Measurements from ENCODE around the gene KCNE1. TPM values are rescaled to one million over a fixed set of nuclear protein-coding genes. Genes with fewer than 3 reads are reported as not detected.
A peak's percentile ranks its signal among the peaks of the same experiment; 100 is the strongest.
"Not testable (repeated sequence)": the region's sequence is repeated elsewhere in the genome, so short reads cannot be mapped to it uniquely, and the experiment has no call there.

KCNE1 gene
- 1 to 10 TPM; 4.8 to 7.5 TPM for total RNA-seq
- long read RNA-seq, partial matches to known transcripts = 1 of 3 reads
- long read RNA-seq, other reads (novel, unspliced or antisense) = 2 of 3 reads

DNA sequence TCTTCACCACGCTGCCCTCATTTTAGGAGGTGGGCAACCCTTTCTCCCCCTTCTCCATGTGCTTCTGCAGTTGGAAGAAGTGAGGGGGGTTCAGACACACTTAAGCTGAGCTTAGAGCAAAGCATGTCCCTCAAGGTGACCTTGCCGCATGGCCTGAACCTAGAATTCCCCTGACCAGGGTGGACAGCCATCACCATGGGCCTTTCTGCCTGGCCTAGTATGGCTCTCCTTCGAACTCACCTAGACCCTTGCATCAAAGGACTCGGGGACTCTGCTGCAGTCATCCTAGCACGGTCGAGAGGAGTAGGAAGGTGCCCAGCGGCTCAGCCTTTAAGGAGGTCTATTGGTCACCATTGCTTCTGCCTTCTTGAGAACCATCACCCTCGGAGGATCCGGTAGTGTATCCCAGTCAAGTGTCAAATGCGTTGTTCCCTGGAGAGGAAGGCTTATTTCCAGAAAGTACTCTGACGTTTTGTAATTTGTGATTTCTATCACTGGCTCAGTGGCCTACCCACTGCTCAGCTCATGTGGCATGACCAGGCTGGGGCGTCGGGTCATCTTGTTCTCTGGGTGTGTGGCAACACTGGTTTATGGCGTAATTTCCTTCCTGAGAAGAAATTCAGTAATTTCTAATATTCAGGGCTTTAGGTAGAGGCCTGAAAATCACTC is at the start of gene KCNE1:
Gene KCNE1, minus strand, starts transcription at position 424 of the 669 bp plus-strand sequence. CDS start 62,576 bp downstream, outside the sequence.
- intact Hi-C loops (cut with DNase I) = no loop called here
- peak; percentile 43 to 74 for ATAC-seq

DNA sequence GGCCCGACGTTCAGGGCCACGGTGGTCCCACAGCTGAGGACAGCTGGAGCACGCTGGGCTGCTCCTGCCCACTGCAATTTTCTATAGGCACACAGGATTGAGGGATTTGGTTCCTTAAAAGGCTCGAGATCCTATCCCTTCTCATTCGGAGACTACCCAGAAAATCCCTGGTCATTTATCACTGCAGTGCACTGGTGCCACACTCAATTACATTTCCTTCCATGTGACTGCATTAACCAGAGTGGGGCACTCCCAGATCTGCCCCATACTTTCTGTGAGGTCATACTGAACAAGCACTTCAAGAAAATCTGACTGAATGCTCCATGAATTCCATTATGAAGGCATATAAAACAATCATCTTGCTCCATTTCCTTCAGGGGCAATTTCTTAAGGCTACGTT is 49.8 kb upstream of the KCNE1 start:
- no peak for DNase-seq
- intact Hi-C loops (cut with DNase I) = no loop called here
- ATAC-seq = no peak

More for the DNA sequence above, at the start of gene KCNE1:
- no peak for DNase-seq

DNA sequence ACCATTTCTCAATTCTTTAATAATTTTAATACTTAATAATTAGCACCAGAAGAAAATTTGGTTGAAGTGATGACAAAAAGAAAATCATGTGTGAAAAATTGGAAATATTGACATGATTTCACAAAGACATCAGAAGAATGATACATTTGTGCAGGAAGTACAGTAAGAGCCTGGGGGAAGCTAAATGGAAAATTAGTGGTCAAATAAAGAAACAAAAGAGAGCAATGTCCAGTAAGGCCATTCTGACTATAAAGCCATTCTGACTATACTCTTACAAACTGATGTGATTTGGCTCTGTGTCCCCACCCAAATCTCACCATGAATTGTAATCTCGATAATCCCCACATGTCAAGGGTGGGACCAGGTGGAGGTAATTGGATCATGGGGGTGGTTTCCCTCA is 48.6 kb upstream of the KCNE1 start:
- intact Hi-C loops (cut with DNase I) = no loop called here
- DNase-seq (no peak), ATAC-seq (no peak)

DNA sequence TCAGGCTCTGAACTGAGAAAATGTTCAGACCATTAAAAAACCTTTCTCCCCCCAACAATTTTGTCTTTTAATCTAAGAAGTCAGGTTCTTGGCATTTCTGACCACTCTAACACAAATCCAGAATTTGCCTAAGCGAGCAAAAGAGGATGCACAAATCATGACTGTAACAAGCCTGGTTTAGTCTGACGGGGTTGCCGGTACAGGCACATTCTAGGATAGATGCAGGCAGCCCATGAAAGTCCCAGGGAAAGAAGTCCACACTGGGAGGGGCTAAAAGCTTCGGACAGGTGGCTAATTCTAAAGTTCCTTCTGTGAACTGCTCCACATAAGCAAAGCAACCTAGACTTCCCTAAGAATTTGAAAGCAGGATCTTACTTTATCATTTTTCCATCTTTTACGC is 48.0 kb upstream of the KCNE1 start:
- DNase-seq = no peak
- ATAC-seq = no peak
- intact Hi-C loops (cut with DNase I) = no loop called here

DNA sequence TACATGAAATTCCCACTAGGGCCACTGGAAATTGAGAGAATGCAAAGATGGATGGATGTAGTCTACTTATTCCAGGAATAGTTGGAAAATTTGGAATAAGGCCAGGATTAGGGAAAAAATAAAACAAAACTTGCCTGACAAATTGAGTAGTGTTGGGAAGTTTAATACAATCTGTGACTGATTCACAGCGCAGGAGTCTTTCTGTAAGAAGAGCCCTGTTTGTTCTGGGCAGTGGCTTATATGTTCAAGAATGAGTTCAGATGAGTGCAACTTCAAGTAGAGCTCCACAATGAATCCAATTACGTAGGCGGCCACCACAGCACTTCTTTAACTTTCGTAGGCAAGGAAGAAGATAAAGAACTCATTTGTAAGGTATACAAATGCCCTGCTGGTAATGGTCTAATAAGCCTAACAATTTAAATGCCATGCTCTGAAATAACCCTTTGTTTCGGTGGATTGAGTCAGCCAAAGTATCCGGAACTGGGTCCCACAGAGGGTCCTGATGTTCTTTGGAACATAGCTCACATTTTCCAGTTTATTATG is 47.1 kb upstream of the KCNE1 start:
- DNase-seq (no peak), ATAC-seq (no peak)
- intact Hi-C loops (cut with DNase I) = no loop called here

DNA sequence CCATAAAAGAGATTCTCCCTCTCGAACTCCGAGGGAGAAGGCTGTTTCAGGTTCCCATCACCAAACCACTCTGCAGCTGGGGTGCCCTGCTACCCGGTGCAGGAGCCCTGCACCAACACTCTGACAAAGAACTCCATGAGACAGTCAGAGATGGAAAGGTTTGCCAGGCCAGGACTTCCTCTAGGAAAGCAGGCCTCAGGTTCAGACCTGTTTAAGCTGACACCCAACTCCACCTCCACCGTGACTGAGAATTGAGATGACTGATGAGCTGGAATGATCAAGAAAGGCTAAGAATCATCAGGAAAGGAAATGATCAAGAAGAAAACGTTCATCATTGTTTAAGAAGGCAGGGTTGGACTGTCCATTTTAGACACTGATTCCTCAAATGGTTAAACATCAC is 46.2 kb upstream of the KCNE1 start:
- ATAC-seq (no peak), DNase-seq (no peak)

DNA sequence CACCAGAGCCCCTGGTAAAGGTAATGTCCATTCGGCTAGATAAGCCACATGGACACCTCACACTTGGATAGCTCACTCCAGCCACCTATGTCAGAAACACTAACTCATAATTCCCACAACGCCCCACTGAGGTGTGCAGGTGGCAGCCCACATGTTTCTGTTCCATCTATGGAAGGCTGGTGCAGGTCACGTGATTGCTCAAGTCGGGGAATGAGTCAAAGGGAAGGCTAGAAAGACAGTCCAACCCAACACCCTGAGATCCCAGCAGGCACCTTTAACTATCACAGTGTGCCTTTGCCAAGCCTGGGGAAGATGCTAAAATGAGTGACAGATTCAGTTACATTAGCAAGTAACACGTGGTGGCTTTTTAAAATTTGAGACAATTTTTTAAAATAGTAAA is 45.3 kb upstream of the KCNE1 start:
- DNase-seq (no peak), ATAC-seq (no peak)
- intact Hi-C loops (cut with DNase I) = no loop called here

More for the DNA sequence above, 46.2 kb upstream of the KCNE1 start:
- intact Hi-C loops (cut with DNase I) = no loop called here

DNA sequence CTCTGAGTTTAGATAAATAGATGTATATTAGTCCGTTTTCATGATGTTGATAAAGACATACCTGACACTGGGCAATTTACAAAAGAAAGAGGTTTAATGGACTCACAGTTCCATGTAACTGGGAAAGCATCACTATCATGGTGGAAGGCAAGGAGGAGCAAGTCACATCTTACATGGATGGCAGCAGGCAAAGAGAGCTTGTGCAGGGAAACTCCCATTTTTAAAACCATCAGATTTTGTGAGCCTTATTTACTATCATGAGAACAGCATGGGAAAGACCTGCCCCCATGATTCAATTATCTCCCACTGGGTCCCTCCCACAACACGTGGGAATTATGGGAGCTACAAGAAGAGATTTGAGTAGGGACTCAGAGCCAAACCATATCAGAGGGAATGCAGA is 42.7 kb upstream of the KCNE1 start:
- DNase-seq; ATAC-seq; intact Hi-C loops (cut with DNase I): not testable (repeated sequence)

DNA sequence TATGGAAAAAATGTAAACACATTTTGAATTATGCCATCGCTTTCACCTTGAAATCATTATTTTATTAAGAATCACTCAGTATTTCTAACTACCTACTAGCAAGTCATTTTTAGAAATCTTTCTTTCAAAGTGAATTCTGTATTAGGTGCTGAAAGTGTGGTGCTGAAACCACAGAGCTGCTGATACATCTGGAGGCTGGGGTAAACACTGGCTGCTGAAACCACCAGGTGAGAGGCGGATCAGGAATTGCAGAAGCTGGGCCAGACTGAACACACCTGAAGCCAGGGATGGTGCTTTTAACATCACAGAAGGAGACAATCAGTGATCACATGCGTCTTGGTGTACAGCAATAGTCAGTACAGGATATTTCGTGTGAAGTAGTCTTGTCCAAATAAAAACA is 42.2 kb upstream of the KCNE1 start:
- intact Hi-C loops (cut with DNase I) = no loop called here
- DNase-seq (no peak), ATAC-seq (no peak)

DNA sequence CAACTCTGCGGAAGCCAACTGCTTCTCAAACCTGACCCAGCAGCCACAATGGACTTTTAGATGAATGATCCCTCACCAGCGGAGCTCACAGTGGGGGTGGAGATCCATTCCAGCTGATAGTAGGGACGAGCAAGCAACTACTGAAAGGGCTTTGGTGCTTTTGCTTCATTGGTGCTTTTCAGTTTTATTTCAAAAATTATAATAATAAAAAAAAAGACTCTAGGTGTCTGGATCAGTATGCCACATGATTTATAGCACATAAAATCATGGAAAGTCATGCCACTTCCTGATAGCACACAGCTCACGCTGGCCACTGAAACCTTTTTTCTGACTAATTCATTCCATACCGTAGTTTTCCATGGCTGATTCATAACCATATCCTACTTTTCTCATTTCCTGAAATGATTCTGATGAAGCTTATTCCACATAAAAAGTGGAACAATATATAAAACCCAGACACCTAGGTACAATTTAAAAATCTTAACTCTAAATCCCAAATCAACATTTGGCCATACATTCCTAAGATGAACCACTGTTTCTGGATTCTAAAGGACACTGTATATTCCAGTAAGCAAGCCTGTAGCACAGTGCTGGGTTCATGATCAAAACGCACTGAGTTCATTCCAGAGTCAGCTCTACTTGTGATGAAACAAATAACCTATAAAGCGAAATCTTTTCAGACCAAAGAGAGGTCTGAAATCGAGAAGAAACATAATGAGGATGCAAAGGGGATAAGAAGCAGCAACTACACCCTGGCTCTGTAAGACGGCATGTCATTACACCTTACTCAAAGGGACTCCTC is 41.3 kb upstream of the KCNE1 start:
- no peak for DNase-seq
- no peak for ATAC-seq
- intact Hi-C loops (cut with DNase I) = no loop called here

DNA sequence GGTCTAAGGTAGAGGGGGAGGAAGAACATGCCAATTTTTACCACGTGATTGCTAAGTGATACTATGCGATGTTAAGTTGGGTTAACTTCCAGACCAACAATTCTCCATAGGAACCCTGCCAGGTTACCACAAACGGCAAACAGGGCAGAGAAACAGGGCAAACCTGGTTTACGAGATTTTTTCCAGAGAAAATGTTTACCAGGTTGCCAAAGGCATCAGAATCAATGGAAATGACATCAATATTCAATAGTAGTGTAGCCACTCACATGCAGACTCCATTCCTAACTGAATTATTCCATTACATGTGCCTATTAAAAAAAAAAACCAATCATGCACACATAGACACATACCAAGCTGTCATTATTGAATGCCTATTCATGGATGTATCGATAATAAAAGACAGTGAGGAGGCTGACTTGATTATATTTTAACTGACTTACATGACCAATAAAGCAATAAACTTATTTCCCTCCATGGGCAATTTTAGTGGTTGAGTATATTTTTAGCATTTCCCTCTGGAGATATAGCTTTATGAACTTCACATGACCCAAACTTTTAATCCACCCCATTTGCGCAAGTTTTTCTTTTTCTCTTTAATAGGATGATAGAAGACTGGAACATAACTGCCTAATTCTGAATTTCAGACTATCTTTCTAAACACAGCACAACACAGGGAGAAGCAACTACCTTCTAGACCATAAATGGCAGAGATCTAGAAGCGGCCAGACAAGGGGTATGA is 40.5 kb upstream of the KCNE1 start:
- ATAC-seq (no peak), DNase-seq (no peak)
- intact Hi-C loops (cut with DNase I) = no loop called here

DNA sequence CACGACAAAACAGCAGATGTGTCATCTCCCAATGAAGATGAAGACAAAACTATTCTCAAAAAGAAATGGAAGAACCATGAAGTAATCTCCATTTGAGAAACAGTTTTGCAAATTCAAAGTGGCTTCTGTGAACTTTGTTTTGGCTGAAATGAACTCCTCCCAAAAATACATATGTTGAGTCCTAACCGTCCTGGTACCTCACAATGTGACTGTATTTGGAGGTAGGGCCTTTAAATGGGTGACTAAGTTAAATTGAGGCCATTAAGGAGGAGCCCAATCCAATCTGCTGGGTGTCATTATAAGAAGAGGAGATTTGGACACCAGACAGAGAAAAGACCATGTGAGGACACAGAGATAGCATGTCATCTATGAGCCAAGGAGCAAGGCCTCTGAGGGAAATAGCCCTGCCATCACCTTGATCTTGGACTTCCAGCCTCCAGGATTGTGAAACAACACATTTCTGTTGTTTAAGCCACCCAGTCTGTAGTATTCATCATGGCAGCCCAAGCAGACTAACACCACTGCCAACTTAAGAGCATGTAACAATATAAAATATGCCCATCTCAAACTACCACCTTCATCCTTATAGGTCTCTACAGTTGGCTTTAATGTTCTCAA is 38.3 kb upstream of the KCNE1 start:
- DNase-seq = no peak
- ATAC-seq = no peak
- intact Hi-C loops (cut with DNase I) = no loop called here

DNA sequence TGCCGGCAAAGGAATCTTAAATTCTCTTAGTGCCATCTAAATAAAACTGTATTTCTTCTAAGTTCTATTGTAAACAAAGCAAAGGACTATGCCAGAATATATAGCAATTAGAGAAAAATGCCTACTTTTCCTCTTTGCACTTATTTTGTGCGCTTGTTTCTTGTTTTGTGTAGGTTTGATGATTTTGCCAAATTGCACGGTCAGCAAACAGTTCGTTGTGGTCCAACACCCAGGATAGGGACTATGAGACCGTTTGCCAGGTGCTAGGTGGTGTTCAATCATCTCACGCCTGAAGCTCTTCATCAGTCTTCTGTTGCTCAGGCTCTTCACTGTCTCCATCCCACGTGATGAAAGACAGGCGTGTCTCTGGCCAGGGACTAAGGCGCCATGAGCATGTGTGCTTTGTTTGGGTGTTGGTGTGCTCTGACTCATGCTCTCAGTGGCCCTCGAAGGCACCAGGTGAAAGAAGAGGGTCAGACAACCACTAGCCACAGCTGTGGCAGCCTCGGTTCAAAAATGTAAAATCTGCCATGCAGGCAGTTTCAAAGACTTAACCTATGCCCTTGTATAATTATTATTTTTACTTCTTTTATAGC is 36.9 kb upstream of the KCNE1 start:
- intact Hi-C loops (cut with DNase I) = no loop called here
- no peak for DNase-seq
- ATAC-seq = no peak

DNA sequence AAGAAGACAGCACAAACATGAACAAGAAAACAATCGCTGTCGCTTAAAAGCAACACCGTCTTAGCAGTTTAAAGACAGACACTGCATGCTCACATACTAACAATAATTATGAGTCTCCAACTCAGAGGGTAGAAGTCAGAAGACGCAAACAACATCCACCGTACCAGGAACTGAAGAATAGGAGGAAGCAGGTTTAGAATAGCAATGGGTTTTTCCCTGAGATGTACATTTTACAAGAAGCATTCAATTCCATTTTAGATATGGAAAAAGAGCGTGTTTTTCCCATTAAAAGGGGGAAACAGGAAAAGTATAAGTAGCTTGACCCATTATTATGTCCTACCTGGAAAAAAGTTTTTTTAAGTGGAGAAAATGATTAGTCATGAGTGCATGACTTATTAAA is 34.5 kb upstream of the KCNE1 start:
- no peak for DNase-seq
- intact Hi-C loops (cut with DNase I) = no loop called here
- ATAC-seq = no peak

DNA sequence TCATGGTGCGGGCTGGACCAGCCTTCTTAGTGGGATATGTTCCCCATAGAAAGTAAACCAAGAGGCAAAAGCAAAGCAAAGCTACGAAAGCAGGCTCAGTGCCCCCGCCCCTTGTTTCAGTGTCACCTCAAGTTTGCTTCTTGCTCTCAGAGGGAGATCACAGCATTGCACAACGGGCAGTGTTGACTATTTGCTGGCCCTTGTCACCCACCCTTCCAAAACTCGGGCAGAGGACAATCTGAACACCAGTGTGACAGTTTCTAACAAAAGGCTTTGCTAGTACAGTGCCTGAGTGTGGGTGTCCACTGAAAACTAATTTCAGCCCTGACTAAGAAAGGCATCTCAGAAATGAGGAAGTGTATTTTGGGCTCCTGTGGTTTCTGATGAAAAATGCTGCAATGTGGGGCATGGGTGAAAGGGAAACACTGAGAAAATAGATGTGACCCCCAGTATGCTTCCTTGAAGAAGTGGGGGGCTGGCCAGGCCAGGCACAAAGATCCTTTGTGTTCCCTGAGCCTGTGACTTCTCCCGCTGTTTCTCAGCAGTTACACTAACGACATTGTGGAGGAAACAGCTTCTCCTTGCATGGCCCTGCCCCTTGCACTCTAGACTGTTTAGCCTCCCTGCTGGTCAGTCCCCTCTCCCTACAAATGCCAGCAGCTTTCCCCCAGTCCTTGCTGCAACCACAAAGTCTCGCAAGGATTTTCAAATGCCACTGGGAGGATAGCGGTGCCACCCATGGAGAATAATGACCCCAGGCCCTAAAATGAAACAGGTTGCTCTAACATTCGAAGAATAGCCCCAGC is 33.3 kb upstream of the KCNE1 start:
- DNase-seq (peak; percentile 34), ATAC-seq (peak; percentile 75 to 78)
- intact Hi-C loops (cut with DNase I) = no loop called here

DNA sequence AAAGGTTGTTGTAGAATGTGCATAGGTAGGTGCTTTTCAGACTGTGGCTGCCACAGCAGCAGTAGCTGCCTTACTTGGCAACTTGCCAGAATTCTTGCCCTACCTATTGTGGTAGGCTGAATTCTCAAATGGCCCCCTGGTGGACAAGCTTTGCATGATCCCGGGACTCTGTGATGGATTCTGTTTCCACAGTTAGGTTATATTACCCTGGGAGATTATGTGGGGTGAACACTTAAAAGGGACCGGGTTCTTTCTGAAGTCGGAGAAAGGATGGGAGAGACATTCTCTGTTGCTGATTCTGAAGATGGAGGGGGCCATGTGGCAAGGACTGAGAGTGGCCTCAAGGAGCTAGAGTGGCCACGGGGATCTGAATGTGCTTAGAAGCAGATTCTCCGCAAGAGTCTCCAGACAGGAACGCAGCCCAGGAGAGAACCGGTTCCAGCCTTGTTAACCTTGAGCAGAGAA is 32.1 kb upstream of the KCNE1 start:
- intact Hi-C loops (cut with DNase I) = no loop called here
- ATAC-seq (peak; percentile 62 to 69), DNase-seq (peak; percentile 63)

DNA sequence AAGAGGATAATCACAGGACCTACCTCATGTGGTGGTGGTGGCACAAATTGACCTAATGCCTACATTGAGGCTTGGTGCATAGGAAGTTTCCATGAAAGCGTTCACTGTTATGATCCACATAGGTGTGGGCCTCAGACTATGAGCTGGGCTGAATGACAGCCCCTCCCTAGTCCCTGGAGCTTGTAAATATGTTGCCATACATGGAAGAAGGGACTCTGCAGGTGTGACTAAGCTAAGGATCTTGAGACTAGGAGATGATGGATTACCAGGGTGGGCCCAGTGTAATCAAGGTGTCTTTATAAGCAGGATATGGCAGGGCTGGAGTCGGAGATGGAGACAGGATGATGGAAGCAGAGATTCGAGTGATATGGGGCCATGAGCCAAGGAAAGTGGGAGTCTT is 31.0 kb upstream of the KCNE1 start:
- ATAC-seq (no peak), DNase-seq (no peak)
- intact Hi-C loops (cut with DNase I) = no loop called here

DNA sequence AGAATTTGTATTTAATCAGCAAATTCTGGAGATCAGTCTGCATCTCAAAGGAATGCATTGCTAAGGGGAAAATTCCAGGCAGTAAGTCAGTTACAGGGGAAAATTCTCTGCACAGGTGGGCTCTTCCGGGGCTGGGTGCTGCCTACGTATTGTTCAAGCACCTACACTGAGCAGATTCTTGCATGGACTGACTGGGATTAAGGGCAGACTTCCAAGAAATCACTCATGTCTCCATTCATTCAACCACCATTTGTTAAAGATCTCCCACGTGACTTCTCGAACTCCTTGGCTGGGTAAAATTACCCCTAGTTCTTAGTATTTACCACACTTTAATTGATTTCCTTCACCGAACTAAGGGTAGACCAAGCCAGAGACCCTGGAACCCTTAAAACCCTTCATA is 28.2 kb upstream of the KCNE1 start:
- DNase-seq (no peak), ATAC-seq (no peak)
- intact Hi-C loops (cut with DNase I) = no loop called here

Data from left cardiac atrium (tissue), 4 donors.